NCI-H128 (cell line): Measurements from ENCODE around the gene ATP10A.

ENCODE experiments used
- DNase-seq: peaks from one replicate; lab custom pipeline; 2025; ENCODE audit not compliant: unreplicated experiment; lab: John Stamatoyannopoulos, UW

ATP10A gene

GRCh38 chr15:25742776-25743547, 120.2 kb downstream of the ATP10A start:
- peak; percentile 14 for DNase-seq

GRCh38 chr15:25742041-25742730, 120.9 kb downstream of the ATP10A start:
- no peak for DNase-seq

- no peak for DNase-seq
Observed at GRCh38 chr15:25741256-25741580, 121.9 kb downstream of the ATP10A start.

DNA sequence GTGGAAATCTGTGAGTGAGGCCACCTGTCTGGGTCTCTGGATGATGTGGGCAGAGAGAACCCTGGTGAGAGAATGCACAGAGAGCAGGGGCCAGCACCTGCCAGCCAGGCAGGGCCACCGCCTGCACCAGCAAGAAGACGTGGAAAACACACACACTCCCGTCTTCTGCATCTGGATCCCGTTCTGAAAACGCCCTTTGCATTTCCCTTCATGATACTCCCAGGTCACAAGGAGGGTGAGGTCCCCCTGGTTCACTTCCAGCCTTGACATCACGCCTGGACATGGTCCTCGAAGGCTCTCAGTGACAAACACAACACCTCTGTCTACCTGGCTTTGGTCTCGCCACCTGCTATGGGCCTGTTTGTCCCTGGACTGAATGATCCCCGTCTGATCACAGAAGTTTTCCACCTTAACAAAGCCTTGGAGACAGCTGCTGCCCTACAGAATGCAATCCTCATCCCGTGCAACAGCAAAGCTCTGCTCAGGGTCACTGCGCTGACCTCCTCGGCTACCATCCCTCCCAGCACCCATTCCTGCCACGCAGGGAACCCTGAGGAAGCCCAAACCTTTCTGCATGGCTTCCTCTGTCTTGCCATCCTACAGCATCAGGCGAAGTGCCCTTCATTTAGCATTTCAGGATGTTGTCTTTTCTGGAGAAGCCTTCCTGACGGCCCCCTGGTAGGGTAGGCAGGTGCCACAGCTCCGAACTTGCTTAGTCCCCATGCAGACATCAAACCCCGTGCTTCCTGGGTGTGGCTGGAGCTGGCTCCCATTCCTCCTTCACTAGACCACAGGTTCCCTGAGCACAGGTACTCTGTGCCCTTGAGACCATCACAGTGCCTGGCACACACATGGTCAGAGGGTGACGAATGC, 122.5 kb downstream of the ATP10A start:
- no peak for DNase-seq

- peak; percentile 68 for DNase-seq
Observed at GRCh38 chr15:25739687-25740121, 123.4 kb downstream of the ATP10A start.

- peak; percentile 2 for DNase-seq
Observed at GRCh38 chr15:25738171-25738965, 124.8 kb downstream of the ATP10A start.

- no peak for DNase-seq
Observed at GRCh38 chr15:25737218-25737643, 125.9 kb downstream of the ATP10A start.

DNA sequence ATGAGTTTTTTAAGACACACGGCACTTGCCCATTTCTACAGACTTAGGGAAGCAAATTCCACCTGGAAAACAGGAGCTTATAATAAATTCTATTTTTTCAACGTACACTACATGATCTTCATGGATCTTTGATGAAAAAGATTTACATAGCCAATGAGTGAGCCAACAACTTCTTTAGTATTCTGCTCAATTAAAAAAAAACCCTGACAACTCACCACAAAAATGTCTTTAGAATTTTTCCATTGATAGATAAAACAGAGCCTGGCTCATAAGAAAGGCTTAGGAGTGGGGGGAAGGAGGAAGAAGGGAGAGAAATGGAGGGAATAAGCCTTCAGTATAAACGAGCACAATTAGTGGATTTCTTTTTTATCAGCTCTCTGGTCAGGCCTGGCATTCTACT, 126.7 kb downstream of the ATP10A start:
- no peak for DNase-seq

DNA sequence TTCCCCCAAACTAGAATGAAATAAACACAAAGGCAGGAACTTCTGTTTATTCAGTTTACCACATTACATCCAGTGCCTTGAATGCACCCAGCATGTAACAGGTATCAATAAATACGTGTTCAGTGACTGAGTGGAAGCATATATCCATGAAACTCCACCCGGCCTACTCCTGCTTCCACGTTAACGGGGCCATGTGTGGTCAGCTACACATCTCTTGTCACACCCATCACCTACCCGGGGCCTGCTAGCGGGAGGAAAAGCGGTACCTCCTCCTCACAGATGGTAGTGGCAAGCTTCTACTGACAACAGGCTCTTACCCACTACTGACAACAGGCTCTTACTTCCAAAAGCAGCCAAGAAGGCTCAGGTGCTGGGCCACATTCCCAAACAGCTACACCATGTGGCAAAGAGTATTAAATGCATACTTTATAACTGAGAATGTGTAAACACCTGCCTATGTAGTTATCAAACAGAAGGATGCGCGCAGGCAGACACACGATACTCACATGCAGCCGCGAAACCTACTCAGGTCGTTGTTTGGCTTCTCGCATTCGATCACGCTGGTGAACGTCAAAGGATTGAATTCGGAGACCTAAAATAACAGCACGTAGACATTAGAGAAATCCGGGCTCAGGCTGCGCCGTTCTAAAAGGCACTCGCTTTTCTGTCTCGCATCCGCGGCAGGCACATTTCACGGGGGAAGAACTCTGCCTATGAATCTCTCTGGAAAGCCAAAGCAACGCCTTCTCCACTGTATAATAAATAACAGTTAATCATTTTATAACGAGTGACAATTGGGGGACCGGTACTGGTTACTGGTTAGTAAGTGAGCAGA, 127.4 kb downstream of the ATP10A start:
- no peak for DNase-seq

DNA sequence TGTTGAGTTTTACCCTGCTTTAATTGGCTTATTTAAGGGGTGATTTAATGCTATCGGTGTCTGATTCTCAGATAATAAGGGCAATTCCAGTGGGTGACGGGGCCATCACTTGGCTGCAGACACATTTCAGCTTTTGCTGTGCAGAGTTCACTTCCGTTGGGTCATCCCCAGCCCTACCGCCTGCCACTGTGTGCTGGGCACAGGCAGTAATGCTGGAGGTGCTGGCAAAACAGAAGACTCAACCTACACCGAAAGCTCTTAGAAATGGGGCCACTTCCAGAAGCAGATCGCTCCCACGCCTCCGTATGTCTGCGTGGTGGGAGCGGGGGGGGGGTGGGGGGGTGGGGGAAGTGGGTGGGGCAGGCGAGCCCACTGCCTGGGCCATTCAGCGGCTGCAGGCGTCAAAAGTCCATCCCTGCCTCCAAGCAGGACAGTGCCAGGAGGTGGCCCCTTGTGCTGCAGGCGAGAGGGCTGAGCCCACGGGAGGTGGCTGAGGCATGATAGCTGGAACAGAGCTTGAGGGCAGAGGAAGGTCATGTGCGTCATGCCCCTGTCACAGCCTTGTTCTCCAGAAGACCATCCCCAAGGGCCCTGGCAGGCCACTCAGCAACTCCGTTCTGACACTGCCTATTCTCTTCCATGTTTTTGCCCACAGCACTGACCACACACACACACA, 128.3 kb downstream of the ATP10A start:
- DNase-seq: no peak

DNA sequence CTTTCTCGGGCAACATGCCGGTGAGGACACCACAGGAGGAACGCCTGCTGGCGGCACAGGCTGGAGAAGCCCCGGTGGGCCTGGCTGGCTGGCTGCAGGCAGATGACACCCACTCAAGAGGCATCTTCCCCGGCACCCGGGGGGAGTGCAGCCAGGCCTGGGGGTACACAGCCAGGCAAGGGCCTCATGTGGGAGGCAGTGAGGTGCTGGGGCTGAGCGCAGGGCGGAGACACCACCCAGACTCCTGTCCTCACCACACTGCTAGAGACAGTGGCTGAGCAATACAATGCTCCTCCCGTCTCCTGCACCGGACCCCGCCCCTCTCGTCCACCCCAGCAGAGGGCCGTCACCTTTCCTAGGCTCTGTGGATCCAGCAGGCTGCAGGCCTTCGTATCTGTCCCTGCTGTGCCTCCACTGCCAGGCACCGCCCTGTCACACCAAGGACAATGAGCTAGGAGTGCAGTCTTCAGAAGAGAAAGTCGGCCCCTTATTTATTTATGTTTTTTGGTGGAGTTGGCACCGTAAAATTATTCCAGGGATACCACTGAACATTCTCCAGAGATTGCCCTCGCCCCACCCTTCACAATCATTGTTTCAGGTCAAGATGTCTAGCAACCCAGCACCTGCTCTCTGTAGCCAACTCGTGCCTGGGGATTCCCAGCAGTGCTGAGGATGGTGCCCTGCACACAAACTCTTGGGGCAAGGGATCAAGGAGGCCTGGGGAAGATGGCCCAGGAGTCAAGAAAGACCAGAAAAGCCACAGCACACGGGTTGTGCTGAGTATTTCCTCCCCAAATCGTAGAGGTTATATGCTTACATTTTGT, 129.1 kb downstream of the ATP10A start:
- no peak for DNase-seq

- DNase-seq: no peak
Observed at GRCh38 chr15:25733036-25733855, 129.9 kb downstream of the ATP10A start.

- DNase-seq: no peak
Observed at GRCh38 chr15:25732191-25732590, 130.9 kb downstream of the ATP10A start.

DNA sequence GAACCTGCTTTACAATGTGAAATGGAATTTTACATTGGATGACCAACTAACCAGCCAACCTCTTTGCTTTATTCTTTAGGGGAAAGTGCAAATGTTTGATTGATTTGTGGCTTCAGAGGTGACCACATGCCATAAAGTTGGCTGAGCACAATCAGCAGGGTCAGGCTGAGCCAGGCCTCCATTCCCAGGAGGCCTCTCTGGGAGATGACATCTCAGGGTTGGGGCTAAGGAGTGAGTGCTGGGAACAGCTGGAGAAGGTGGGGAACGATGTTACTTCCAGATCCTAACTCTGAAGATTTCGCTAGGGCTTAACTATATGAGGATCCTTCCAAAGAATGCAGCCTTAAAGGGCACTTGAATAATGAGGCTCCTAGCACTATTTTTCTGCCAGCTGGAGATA, 131.7 kb downstream of the ATP10A start:
- DNase-seq: no peak

GRCh38 chr15:25730918-25731317, 132.2 kb downstream of the ATP10A start:
- DNase-seq: no peak

DNA sequence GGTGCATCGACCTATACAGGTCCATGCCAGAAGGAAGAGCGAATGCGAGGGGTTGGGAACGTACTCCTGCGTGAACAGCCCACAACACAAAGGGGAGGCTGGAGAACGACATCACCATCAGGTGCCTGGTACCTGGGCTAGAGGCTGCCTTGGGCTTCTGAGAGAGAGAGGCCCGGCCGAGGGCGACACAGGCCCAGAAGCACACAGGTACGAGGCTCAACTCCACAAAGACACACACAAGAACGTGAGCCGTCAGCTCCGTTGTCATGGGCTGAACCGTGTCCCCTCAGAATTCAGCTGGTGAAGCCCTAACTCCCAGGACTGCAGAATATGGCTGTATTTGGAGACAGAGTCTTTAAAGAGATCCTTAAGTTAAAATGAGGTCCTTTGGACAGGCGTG, 134.3 kb downstream of the ATP10A start:
- no peak for DNase-seq

DNA sequence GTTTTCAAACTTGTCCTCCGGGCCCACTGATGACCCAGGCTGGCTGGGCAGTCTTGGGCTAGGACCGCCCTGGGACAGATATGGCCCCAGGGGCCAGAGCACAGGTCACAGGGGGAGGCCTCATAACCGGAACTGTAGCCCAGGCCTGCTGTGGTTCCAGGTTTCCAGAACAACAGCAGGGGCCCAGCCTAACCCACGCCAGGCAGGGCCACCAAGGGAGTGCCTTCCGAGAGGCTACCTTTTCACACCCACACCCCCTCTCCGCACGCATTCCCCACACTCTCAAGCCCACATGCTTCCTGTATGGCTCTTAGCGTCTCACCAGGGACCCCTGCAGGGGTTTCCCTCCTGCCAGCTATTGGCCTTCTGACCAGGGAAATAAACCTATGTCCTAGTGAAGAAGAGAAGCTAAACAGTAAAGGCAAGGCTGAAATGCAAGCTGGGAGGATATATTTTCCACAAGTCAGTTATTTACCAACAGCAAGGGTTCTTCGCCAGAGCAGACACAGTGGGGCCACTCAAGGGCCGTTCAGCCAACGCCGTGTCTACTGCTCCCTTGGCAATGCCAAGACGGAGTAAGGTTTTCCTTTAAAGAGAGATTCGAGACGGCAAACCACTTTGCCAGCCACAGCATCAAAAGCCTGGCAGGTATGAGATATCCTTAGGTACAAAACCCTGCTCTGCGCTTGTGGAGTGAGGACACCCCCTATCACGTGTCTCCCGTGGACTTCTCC, 135.1 kb downstream of the ATP10A start:
- DNase-seq: no peak
